Measurements from ENCODE around the gene VSX1. TPM values are rescaled to one million over a fixed set of nuclear protein-coding genes. Genes with fewer than 3 reads are reported as not detected.

The VSX1 gene
- total RNA-seq, 2 donors from 2014 or later: not detected

DNA sequence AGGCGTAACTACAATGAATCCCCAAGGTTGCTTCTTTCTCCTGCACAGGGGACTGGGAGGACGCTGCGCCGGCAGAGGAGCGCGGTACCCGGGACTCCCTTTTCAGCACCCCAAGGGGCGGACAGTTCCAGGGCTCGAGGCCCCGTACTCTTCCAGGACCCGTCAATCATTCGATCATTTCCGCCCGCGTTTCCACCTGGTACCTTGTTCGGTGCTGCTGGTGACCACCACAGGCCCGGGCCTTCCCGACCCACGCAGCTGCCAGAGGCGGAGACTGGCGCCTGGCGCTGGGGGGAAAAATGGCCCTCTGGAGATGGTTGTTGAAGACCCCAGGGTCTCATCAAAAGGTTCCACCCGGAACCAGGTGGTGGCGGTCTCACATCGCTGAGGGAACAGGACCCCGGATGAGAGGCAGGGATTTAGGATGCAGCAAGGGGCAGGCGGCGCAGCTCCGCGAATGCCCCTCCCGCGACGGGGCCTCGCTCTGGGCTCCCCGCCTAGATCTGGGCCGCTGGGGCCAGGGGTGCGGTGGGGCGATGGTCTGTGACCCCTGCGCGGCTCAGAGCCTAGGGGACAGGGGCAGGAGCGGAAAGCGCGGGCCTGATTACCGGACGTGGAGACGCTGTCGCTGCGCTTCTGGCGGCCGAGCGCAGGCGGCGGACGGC, 744 bp downstream of the VSX1 start:
- no peak for DNase-seq (ENCODE audit: low spot score)
- Histone ChIP-seq H3K27me3 (replicated peaks; ENCODE audit: insufficient read depth) (peaks cover 40% of the 10 kb centered on the region), H3K4me3 (no peak overlapping the region), H3K9me3 (no peaks in the 10 kb centered on the region), H3K4me1 (replicated peaks) (peaks cover 11% of the 10 kb centered on the region), H3K36me3 (no peaks in the 10 kb centered on the region), H3K27ac (no peak overlapping the region)
- intact Hi-C loops (cut with DNase I): no loop called here
- 8% methylated on average over 45 of the region's 54 CpGs for WGBS
- no peak for TF ChIP-seq POLR2AphosphoS5 (IDR thresholded peaks at IDR 0.05)

DNA sequence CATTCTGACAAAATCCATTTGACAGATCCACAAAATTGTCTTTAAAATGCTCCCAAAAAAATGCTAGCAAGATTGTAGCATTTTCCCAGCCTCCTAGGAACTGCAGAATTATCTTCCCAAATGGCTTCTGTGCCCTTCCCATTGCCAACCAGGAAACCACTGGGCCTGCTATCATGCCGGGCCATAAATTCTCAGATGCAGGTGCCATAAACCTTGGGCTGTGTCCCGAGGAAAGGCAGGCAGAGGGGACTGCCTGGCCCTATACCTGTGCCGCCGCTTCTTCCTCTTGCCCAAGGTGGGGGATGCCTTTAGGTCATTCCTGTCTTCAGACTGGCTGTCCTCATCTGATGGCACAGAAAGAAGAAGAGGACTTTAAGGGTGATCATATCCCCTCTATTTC, 2.8 kb downstream of the VSX1 start:
- Histone ChIP-seq H3K27ac (no peak overlapping the region), H3K36me3 (no peaks in the 10 kb centered on the region), H3K27me3 (replicated peaks; ENCODE audit: insufficient read depth) (peaks cover 23% of the 10 kb centered on the region), H3K9me3 (no peaks in the 10 kb centered on the region), H3K4me1 (replicated peaks) (peaks cover 5% of the 10 kb centered on the region), H3K4me3 (no peak overlapping the region)
- DNase-seq (ENCODE audit: low spot score): no peak
- intact Hi-C loops (cut with DNase I): no loop called here
- TF ChIP-seq, protein P1, sequence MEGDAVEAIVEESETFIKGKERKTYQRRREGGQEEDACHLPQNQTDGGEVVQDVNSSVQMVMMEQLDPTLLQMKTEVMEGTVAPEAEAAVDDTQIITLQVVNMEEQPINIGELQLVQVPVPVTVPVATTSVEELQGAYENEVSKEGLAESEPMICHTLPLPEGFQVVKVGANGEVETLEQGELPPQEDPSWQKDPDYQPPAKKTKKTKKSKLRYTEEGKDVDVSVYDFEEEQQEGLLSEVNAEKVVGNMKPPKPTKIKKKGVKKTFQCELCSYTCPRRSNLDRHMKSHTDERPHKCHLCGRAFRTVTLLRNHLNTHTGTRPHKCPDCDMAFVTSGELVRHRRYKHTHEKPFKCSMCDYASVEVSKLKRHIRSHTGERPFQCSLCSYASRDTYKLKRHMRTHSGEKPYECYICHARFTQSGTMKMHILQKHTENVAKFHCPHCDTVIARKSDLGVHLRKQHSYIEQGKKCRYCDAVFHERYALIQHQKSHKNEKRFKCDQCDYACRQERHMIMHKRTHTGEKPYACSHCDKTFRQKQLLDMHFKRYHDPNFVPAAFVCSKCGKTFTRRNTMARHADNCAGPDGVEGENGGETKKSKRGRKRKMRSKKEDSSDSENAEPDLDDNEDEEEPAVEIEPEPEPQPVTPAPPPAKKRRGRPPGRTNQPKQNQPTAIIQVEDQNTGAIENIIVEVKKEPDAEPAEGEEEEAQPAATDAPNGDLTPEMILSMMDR (IDR thresholded peaks at IDR 0.05): no peak
- no peak for TF ChIP-seq POLR2AphosphoS5 (IDR thresholded peaks at IDR 0.05)
- no peak for TF ChIP-seq POLR2A (IDR thresholded peaks at IDR 0.05)
- 52% methylated on average over 4 of the region's 4 CpGs for WGBS

DNA sequence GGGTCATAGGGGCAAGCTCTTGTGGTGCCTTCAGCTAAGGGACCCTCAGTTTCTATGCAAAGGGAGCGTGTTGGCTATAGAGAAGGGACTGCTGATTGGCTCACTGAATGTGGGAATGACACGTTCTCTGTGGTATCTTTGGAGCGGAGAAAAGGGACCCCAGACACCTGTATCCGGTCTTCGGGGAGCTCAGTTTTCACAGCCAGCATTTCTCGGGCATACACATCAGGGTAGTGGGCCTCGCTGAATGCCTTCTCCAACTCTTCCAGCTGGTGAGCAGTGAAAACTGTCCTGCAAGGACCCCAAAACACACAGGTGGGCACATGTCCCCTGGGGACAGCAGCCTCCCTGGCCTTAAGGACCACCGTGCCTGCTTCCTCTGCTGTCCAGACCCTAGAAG, 3.3 kb downstream of the VSX1 start:
- intact Hi-C loops (cut with DNase I): no loop called here
- H3K27me3 ChIP-seq (replicated peaks; ENCODE audit: insufficient read depth): peaks cover 18% of the 10 kb centered on the region
- TF ChIP-seq POLR2AphosphoS5 (IDR thresholded peaks at IDR 0.05) (no peak), POLR2A (IDR thresholded peaks at IDR 0.05) (no peak)
- TF ChIP-seq, protein P1 (IDR thresholded peaks at IDR 0.05): no peak
- H3K4me1 ChIP-seq (replicated peaks): peaks cover 4% of the 10 kb centered on the region
- no peak overlapping the region for H3K27ac ChIP-seq
- H3K4me3 ChIP-seq: no peak overlapping the region
- DNase-seq (ENCODE audit: low spot score): no peak
- no peaks in the 10 kb centered on the region for H3K36me3 ChIP-seq
- WGBS: 83% methylated on average over 8 of the region's 8 CpGs
- no peaks in the 10 kb centered on the region for H3K9me3 ChIP-seq

DNA sequence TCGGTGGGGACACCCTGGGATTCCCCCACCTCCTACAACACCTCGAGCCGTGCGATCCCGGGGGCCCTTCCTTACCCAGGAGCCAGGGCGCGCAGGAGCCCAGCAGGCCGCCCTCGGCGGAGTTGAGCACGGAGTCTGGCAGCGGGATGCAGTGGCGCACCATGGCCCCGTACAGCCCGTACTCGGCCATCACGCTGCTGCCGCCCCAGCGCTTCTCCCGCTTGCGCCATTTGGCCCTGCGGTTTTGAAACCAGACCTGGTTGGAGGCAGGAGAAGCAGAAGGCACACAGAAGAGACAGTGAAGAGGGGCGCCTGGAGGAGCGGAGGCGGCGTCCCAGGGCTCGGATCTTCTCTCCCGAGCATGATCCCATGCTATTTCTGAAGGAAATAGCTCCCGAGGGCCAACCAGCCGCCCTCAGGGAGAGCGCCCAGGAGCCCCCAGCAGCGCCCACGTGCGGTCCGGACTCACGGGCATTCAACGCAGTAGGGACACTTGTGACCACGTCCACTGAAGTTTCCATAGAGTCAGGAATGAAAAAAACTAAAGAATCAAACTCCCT, 4.3 kb downstream of the VSX1 start:
- Histone ChIP-seq H3K4me3 (peak overlapping the region; percentile 5 to 12), H3K4me1 (replicated peaks) (no peaks in the 10 kb centered on the region), H3K27ac (no peak overlapping the region), H3K9me3 (no peaks in the 10 kb centered on the region), H3K36me3 (no peaks in the 10 kb centered on the region), H3K27me3 (replicated peaks; ENCODE audit: insufficient read depth) (peaks cover 9% of the 10 kb centered on the region)
- intact Hi-C loops (cut with DNase I): no loop called here
- 3% methylated on average over 35 of the region's 38 CpGs for WGBS
- TF ChIP-seq POLR2AphosphoS5 (IDR thresholded peaks at IDR 0.05) (no peak), POLR2A (IDR thresholded peaks at IDR 0.05) (no peak)
- TF ChIP-seq, protein P1 (IDR thresholded peaks at IDR 0.05): peak in 1 of 4 experiments; percentile 4
- no peak for DNase-seq (ENCODE audit: low spot score)

DNA sequence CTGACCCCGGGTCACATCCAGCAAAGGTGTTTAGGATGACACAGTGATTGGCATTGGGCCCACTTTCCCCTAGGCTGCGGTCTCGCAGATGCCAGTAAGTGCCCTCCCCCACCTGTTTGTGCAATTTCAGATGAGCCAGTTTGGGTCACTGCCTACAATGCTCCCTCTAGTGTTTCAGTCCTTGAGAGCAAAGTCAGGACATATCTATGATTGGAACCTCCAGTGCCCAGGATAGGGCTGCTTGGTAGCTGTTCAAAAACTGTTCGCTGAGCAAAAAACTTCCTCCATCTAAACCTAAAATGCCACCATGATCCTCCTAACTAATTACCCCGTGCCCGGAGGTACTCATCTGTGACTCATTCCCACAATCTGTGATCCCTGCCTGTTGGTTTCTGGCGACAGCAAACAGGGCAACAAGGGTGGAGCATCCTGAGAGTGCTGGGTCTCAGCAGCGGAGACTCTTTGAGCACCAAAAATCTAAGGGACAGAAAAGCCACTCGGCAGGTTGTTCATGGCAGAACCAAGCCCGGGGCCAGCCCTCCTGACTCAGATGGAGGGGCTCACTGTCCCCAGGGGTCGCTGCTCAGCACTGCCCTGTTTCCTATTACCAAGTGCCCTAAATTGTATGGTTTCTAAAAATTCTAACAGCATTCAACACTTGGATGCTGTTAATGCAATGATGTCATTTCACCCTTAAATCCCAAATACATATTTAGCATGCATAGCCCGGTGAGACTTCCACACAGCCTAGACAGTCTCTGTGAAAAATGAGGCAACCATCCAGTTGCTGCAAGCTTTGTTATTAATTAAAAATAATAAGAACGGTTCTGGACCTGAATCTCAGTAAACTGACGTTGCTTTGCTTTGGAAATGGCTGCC, 5.0 kb downstream of the VSX1 start:
- Histone ChIP-seq H3K4me3 (peak overlapping the region; percentile 5 to 12), H3K27ac (no peak overlapping the region), H3K36me3 (no peaks in the 10 kb centered on the region), H3K9me3 (no peaks in the 10 kb centered on the region), H3K27me3 (replicated peaks; ENCODE audit: insufficient read depth) (peaks cover 2% of the 10 kb centered on the region), H3K4me1 (replicated peaks) (no peaks in the 10 kb centered on the region)
- intact Hi-C loops (cut with DNase I): no loop called here
- WGBS: 36% methylated on average over 14 of the region's 14 CpGs
- no peak for DNase-seq (ENCODE audit: low spot score)
- no peak for TF ChIP-seq POLR2A (IDR thresholded peaks at IDR 0.05)
- TF ChIP-seq POLR2AphosphoS5 (IDR thresholded peaks at IDR 0.05): no peak
- TF ChIP-seq, protein P1 (IDR thresholded peaks at IDR 0.05): peak in 1 of 4 experiments; percentile 13

Measured in prostate gland (tissue), 2 donors.